GM12801 (cell line): ENCODE data around the gene ITPR2.

ENCODE experiments used
- TF ChIP-seq, protein P1 (sequence below): IDR thresholded peaks from one replicate; pipeline ENCODE4 v1.5.1; 2011; ENCODE audit warnings: control low read depth; ENCODE audit not compliant: insufficient read length; ENCODE audit errors: extremely low read depth

The ITPR2 gene

DNA sequence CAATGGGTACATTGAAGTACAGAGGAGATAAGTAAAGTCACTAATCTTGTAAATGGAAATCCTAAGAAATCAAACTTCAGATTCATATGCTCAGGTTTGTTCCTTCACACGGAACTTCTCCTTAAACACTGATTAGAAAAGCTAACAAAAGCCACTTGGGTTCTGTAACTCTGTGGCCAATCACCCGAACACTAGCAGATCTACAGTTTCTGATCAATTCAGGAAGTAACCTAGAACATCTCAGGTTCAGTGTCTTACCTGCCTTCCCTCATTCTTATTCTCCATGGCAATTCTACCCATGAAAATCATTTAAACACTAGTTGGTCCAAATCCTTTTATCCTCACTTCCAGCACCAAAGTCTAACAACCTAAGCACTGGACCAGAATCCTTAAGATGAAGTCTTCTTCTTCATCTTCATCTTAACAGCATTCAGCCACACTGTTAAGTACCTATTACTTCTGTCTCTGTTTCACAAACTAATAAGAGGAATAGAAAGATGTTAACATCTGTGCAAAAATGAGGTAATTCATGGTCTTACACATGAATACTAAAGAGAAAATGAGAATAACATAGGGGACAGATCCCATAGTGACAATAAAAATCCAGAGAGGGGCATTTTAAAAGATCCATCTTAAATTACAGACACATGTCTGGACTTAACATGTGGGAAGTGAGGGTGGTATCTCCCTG, 453.1 kb downstream of the ITPR2 start:
- TF ChIP-seq, protein P1, sequence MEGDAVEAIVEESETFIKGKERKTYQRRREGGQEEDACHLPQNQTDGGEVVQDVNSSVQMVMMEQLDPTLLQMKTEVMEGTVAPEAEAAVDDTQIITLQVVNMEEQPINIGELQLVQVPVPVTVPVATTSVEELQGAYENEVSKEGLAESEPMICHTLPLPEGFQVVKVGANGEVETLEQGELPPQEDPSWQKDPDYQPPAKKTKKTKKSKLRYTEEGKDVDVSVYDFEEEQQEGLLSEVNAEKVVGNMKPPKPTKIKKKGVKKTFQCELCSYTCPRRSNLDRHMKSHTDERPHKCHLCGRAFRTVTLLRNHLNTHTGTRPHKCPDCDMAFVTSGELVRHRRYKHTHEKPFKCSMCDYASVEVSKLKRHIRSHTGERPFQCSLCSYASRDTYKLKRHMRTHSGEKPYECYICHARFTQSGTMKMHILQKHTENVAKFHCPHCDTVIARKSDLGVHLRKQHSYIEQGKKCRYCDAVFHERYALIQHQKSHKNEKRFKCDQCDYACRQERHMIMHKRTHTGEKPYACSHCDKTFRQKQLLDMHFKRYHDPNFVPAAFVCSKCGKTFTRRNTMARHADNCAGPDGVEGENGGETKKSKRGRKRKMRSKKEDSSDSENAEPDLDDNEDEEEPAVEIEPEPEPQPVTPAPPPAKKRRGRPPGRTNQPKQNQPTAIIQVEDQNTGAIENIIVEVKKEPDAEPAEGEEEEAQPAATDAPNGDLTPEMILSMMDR, result no peak

DNA sequence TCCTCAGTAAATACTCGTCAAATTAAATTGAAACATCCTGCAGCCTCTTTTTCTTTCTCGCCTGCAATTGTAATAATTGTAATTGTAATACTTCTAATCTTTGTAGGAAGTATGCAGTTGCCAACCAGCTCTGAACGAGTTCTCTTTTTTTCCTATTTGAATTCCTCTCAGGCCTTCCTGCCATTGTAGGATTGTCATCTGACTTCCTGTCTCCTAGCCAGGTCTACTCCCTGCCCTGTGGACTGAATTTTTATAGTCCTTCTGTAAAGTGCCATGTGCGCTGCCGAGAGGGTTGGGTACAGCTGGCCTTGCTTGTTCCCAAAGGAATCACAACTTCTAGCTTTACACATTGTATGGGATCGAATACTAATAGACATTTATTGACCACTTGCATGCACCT, 454.3 kb downstream of the ITPR2 start:
- TF ChIP-seq, protein P1, result no peak

DNA sequence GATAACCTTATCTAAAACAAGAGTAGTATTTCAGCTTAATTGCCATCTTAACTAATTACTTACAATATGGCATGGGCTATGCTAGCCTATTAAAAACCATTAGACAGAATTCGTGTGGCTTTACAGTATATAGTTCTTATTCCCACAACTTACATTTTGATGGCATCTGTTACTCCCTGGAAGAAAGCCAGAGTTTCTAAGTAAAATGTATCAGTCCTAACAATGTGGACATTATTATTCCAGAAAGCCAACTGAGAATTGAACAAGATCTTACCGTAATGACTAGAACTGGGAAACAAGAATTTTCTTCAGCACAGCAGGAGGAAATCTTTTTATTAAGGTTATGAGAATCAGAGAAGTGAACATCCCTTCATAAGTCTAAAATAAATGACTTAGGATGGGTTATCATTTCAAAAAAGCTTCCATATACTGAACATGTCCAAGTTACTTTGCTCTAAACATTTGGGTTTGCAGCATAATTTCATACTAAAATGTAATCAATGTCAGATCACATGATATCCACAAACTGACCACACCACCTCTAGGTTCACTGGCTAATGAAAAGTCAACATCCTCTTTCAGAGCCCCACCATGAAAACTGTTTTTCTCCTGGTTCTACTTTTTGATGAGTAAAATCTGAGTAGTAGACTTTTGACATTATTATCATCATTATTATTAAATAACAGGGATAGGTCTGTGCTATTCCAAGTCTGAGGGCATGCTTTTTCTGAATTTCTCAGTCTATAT, 457.9 kb downstream of the ITPR2 start:
- TF ChIP-seq, protein P1, result no peak

DNA sequence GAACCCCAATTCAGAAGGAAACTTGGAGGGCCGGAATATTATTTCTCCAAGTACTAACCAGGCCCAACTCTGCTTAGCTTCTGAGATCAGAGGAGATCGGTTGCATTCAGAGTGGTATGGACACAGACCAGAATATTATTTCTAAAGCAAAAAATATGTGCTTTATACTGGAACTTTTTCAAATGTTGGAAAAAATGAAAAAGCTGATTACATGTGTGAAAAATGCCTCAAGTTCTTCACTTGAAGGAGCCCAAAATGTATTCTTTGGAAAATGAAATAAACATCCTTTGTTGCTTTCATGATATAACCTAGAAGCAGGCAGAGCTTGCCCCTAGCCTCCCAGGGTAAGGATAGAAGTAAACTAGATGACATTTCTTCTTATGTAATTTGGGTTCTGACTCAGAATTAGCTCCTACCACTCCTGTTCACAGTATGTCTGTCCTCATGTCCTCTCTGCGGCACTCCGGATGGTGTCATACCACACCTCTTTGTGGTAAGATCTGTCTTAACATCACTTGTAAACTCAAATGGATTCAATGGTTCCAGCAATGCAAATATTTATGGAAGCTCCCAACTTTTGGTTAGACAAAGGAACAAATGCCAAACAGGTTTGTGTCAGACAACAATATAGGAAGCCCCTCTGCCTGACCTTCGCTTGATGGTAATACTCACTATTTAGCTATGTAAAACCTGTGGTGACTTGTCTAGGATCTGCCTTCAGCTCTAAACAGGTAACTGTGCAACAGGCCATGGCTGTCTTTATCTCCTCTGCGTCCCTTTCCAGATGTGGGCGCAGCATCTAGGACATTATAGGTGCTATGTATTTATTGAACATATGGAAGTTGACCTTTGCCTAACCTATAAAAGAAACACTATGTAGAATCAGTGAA, 459.1 kb downstream of the ITPR2 start:
- TF ChIP-seq, protein P1, result no peak

DNA sequence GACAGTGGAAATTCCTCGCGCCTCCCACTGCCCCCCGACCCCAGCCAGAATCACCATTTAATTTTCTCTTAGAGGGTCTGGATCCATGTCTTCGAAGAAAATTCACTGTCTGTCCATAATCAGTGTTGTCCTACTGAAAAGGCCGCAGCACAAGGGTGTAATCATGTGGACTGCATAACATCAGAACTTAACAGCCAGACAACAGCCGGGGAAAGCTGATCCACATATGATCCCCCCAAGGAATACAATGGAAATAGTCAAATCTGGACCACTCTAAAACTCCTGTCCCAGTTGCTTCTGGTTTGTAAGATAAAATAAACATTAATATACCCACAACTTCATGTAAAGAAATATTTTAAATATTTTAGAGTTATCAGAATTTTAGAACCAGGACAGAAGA, 460.1 kb downstream of the ITPR2 start:
- TF ChIP-seq, protein P1, result no peak

DNA sequence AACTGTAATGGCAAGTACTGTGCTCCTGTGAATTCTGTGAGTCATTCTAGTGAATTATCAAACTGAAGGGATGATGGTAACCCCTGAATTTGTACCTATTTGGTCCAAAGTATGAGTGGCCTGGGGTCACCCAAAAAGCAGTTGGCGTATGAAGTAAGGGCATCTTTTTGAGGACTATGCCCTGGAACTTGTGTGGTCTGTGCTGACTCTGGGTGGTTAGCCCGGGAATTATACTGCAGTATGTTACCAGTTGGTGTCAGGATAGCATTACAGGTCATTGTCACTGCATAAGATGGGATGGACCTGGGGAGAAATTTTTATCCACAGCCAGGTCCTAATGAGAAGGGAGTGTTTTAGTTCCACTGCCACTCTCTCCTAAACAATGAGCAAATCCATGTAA, 462.9 kb downstream of the ITPR2 start:
- TF ChIP-seq, protein P1, result no peak

DNA sequence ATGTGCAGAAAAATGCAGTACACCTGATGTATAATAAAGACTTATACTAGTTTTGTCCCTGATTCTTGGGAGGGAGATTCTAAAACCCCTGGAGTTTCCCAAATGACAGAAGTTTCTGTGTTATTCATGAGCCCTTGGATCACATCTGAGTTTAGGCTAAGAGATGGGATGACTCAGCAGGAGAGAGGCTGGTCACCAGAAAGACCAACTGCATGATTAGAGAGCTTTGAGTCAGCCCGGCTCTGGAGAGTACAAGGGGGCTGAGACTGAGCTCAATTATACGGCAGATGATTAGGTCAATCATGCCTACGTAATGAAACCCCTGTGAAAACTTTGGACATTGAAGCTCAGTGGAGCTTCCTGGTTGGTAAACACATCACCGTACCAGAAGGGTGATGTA, 463.4 kb downstream of the ITPR2 start:
- TF ChIP-seq, protein P1, result no peak
